ENCODE measurements around the gene TMEM234.

TMEM234 gene

DNA sequence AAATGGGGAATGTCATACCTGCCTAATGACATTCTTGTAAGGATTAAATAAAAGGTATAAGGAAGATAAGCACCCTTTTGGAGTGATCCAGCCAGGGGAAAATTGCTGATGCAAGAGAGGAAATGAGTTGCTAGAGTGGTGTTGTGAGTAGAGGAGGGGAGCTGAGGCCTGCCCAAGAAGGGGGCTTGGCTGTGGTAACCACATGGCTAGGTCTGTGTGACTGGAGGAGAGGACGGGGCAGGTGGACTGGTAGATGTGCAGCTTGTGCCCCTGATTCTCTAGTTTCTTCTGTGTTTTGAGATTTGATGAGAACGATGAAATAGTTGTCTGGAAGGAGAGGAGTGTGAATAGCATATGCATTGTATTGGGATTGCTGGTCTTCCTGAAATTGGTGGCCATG is 36.1 kb downstream of the TMEM234 start:
- H3K9me3 ChIP-seq (ENCODE audit: control insufficient read depth, low read length): no peaks in the 10 kb centered on the region
- H3K79me2 ChIP-seq: peaks cover 15% of the 10 kb centered on the region
- TF ChIP-seq, protein P1, sequence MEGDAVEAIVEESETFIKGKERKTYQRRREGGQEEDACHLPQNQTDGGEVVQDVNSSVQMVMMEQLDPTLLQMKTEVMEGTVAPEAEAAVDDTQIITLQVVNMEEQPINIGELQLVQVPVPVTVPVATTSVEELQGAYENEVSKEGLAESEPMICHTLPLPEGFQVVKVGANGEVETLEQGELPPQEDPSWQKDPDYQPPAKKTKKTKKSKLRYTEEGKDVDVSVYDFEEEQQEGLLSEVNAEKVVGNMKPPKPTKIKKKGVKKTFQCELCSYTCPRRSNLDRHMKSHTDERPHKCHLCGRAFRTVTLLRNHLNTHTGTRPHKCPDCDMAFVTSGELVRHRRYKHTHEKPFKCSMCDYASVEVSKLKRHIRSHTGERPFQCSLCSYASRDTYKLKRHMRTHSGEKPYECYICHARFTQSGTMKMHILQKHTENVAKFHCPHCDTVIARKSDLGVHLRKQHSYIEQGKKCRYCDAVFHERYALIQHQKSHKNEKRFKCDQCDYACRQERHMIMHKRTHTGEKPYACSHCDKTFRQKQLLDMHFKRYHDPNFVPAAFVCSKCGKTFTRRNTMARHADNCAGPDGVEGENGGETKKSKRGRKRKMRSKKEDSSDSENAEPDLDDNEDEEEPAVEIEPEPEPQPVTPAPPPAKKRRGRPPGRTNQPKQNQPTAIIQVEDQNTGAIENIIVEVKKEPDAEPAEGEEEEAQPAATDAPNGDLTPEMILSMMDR (IDR thresholded peaks at IDR 0.05): no peak
- H3K9ac ChIP-seq: no peak overlapping the region
- no peak overlapping the region for H3K27ac ChIP-seq
- H3K4me1 ChIP-seq: no peaks in the 10 kb centered on the region
- no peak overlapping the region for H3K4me3 ChIP-seq (ENCODE audit: low read depth, low read length)
- H3K36me3 ChIP-seq (ENCODE audit: control insufficient read depth, insufficient read depth, low read length): no peaks in the 10 kb centered on the region
- H3K4me2 ChIP-seq (ENCODE audit: low read length): no peak overlapping the region
- no peak overlapping the region for H2AFZ ChIP-seq
- H3K27me3 ChIP-seq (ENCODE audit: control insufficient read depth, insufficient read depth, low read length): no peaks in the 10 kb centered on the region

DNA sequence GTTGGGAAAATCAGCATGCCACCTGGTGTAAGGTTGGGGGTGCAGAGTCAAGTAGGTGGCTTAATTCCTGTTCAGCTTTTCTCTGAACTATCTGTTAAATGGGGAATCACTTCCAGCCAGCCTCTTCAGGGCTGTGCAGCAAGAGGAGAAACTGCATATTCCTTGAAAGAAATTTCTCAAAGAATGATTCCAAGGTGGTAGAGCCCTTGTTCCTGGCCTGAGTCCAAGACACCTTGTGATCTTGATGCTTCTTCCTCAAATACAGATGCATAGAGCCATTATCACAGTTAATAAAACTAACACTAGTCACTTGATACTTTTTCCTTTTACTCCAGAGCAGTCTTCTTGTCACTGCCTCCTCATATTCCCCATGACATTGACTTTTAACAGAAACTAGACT is 37.5 kb downstream of the TMEM234 start:
- Histone ChIP-seq H3K4me2 (ENCODE audit: low read length) (no peak overlapping the region), H3K36me3 (ENCODE audit: control insufficient read depth, insufficient read depth, low read length) (no peaks in the 10 kb centered on the region), H3K4me3 (ENCODE audit: low read depth, low read length) (no peak overlapping the region), H2AFZ (no peak overlapping the region), H3K79me2 (peaks cover 16% of the 10 kb centered on the region), H3K27ac (no peak overlapping the region), H3K4me1 (no peaks in the 10 kb centered on the region), H3K9ac (no peak overlapping the region), H3K27me3 (ENCODE audit: control insufficient read depth, insufficient read depth, low read length) (no peaks in the 10 kb centered on the region), H3K9me3 (ENCODE audit: control insufficient read depth, low read length) (no peaks in the 10 kb centered on the region)
- TF ChIP-seq, protein P1 (IDR thresholded peaks at IDR 0.05): no peak

DNA sequence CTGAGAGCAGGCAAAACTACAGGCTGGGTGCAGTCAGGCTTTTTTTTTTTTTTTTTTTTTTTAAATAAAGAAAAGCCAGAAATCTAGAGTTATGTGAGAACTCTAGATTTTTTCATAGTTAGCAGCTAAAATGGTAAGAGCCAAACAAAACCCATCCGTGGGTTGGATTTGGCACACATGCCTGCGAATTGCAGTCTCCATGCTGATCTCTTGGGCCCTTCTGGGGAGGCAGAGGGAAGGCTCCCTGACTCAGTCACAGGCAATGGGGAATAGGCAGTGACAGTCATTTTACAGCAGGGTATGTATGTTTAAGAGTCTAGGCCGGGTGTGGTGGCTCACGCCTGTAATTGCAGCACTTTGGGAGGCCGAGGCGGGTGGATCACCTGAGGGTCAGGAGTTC is 40.1 kb downstream of the TMEM234 start:
- H2AFZ ChIP-seq: no peak overlapping the region
- no peak overlapping the region for H3K9ac ChIP-seq
- no peaks in the 10 kb centered on the region for H3K36me3 ChIP-seq (ENCODE audit: control insufficient read depth, insufficient read depth, low read length)
- H3K9me3 ChIP-seq (ENCODE audit: control insufficient read depth, low read length): no peaks in the 10 kb centered on the region
- H3K4me1 ChIP-seq: peaks cover 5% of the 10 kb centered on the region
- TF ChIP-seq, protein P1 (IDR thresholded peaks at IDR 0.05): no peak
- no peak overlapping the region for H3K4me2 ChIP-seq (ENCODE audit: low read length)
- H3K27ac ChIP-seq: no peak overlapping the region
- no peak overlapping the region for H3K4me3 ChIP-seq (ENCODE audit: low read depth, low read length)
- peaks cover 16% of the 10 kb centered on the region for H3K79me2 ChIP-seq
- no peaks in the 10 kb centered on the region for H3K27me3 ChIP-seq (ENCODE audit: control insufficient read depth, insufficient read depth, low read length)

DNA sequence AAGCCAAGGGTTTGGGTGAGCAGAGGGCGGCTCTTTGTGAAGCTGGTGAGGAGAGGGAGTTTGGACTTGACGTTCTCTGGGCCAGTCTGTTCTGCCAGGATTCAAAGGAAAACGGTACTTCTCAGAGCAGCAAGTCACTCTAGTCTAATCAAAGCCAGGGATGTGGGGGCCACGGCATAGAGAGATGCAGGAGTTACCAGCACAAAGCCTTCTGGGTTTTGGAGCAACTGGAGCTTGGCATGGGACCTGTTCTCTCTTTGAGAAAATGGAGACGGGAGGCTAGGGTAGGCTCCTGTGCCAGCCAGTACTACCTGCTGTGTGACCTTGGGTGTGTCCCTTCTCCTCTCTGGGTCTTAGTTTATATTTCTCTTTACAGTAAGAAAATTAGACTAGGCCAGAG is 40.6 kb downstream of the TMEM234 start:
- H3K27ac ChIP-seq: no peak overlapping the region
- peaks cover 16% of the 10 kb centered on the region for H3K79me2 ChIP-seq
- H3K4me1 ChIP-seq: peaks cover 5% of the 10 kb centered on the region
- no peak overlapping the region for H3K4me3 ChIP-seq (ENCODE audit: low read depth, low read length)
- no peak overlapping the region for H3K4me2 ChIP-seq (ENCODE audit: low read length)
- no peaks in the 10 kb centered on the region for H3K36me3 ChIP-seq (ENCODE audit: control insufficient read depth, insufficient read depth, low read length)
- H3K9ac ChIP-seq: no peak overlapping the region
- no peaks in the 10 kb centered on the region for H3K9me3 ChIP-seq (ENCODE audit: control insufficient read depth, low read length)
- TF ChIP-seq, protein P1 (IDR thresholded peaks at IDR 0.05): no peak
- no peaks in the 10 kb centered on the region for H3K27me3 ChIP-seq (ENCODE audit: control insufficient read depth, insufficient read depth, low read length)
- no peak overlapping the region for H2AFZ ChIP-seq

DNA sequence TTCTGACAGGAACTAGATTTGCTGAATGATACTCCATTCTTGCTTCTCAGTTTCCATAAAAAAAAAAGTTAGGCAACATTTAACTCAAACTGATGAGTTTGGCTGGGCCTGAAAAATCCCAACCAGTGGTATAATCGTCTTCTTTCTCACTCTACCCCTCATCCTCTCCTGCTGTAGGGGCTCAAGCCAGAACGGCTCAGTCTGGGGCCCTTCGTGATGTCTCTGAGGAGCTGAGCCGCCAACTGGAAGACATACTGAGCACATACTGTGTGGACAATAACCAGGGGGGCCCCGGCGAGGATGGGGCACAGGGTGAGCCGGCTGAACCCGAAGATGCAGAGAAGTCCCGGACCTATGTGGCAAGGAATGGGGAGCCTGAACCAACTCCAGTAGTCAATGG is 41.1 kb downstream of the TMEM234 start:
- no peak overlapping the region for H3K27ac ChIP-seq
- peak overlapping the region; percentile 71 for H3K4me3 ChIP-seq (ENCODE audit: low read depth, low read length)
- H3K79me2 ChIP-seq: peaks cover 16% of the 10 kb centered on the region
- H3K27me3 ChIP-seq (ENCODE audit: control insufficient read depth, insufficient read depth, low read length): no peaks in the 10 kb centered on the region
- H3K36me3 ChIP-seq (ENCODE audit: control insufficient read depth, insufficient read depth, low read length): no peaks in the 10 kb centered on the region
- TF ChIP-seq, protein P1 (IDR thresholded peaks at IDR 0.05): no peak
- H3K4me1 ChIP-seq: peaks cover 5% of the 10 kb centered on the region
- H3K4me2 ChIP-seq (ENCODE audit: low read length): peak overlapping the region; percentile 95
- no peaks in the 10 kb centered on the region for H3K9me3 ChIP-seq (ENCODE audit: control insufficient read depth, low read length)
- H3K9ac ChIP-seq: no peak overlapping the region
- H2AFZ ChIP-seq: no peak overlapping the region

Measured in parathyroid adenoma (tissue), 2 donors.